Measurements from ENCODE around the gene TTC6.

DNA sequence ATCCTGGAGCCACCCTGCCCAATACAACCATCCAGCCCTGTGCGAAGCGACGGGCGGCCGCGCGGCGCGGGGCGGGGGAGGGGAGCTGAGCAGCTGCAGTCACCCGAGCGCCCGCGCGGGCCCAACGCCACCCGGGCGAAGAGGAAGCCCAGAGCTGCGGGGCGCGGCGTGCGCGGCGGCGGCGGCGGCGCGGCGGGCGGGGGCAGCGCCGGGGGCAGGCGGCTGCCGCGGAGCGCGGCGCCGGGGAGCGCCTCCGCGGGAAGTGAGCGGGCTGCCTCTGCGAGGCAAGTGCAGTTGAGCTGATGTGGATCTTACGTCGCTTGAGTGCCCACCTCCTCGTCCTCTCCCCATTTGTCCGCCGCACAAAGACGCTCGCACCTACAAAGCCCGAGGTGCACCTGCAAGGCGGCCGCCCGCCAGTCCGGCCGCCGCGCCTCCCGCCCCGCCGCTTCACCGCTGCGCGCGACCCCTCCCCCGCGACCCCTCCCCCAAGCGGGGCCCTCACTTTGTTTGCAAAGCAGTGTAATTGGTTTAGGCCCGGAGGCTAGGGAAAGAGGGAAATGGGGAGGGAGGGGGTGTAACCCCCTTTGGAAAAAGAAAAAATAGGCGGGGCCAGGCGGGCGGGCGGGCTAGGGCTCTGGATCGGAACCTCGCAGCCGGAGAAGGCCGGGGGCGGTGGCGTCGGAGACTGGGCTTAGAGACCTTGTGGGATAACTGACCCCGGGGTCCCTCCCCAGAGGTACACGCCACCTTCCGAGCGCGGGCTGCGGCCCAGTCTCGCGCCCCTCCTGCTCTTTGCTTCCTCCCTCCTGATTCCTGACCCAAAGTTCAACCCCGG is at the start of gene TTC6, which contains the start of gene FOXA1:
- TF ChIP-seq CHD4 (IDR thresholded peaks at IDR 0.05) = no peak
- TF ChIP-seq, protein P1, sequence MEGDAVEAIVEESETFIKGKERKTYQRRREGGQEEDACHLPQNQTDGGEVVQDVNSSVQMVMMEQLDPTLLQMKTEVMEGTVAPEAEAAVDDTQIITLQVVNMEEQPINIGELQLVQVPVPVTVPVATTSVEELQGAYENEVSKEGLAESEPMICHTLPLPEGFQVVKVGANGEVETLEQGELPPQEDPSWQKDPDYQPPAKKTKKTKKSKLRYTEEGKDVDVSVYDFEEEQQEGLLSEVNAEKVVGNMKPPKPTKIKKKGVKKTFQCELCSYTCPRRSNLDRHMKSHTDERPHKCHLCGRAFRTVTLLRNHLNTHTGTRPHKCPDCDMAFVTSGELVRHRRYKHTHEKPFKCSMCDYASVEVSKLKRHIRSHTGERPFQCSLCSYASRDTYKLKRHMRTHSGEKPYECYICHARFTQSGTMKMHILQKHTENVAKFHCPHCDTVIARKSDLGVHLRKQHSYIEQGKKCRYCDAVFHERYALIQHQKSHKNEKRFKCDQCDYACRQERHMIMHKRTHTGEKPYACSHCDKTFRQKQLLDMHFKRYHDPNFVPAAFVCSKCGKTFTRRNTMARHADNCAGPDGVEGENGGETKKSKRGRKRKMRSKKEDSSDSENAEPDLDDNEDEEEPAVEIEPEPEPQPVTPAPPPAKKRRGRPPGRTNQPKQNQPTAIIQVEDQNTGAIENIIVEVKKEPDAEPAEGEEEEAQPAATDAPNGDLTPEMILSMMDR (IDR thresholded peaks at IDR 0.05 in 2 of 3, conservative IDR thresholded peaks at IDR 0.05 in 1 of 3; ENCODE audit: control insufficient read depth in 2 of 3, extremely low read depth in 1 of 3, insufficient read depth in 1 of 3, low read depth in 3 of 3, low read length in 3 of 3) = no peak
- TF ChIP-seq, protein P2, sequence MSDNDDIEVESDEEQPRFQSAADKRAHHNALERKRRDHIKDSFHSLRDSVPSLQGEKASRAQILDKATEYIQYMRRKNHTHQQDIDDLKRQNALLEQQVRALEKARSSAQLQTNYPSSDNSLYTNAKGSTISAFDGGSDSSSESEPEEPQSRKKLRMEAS (IDR thresholded peaks at IDR 0.05; ENCODE audit: low read depth, low read length) = no peak
- TF ChIP-seq EP300 (IDR thresholded peaks at IDR 0.05; ENCODE audit: borderline replicate concordance in 1 of 2, control insufficient read depth in 1 of 2, low read depth in 2 of 2, low read length in 2 of 2) = no peak
- TF ChIP-seq, protein P3, sequence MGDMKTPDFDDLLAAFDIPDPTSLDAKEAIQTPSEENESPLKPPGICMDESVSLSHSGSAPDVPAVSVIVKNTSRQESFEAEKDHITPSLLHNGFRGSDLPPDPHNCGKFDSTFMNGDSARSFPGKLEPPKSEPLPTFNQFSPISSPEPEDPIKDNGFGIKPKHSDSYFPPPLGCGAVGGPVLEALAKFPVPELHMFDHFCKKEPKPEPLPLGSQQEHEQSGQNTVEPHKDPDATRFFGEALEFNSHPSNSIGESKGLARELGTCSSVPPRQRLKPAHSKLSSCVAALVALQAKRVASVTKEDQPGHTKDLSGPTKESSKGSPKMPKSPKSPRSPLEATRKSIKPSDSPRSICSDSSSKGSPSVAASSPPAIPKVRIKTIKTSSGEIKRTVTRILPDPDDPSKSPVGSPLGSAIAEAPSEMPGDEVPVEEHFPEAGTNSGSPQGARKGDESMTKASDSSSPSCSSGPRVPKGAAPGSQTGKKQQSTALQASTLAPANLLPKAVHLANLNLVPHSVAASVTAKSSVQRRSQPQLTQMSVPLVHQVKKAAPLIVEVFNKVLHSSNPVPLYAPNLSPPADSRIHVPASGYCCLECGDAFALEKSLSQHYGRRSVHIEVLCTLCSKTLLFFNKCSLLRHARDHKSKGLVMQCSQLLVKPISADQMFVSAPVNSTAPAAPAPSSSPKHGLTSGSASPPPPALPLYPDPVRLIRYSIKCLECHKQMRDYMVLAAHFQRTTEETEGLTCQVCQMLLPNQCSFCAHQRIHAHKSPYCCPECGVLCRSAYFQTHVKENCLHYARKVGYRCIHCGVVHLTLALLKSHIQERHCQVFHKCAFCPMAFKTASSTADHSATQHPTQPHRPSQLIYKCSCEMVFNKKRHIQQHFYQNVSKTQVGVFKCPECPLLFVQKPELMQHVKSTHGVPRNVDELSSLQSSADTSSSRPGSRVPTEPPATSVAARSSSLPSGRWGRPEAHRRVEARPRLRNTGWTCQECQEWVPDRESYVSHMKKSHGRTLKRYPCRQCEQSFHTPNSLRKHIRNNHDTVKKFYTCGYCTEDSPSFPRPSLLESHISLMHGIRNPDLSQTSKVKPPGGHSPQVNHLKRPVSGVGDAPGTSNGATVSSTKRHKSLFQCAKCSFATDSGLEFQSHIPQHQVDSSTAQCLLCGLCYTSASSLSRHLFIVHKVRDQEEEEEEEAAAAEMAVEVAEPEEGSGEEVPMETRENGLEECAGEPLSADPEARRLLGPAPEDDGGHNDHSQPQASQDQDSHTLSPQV (IDR thresholded peaks at IDR 0.05) = no peak

All from GM12878 (cell line).